ENCODE measurements around the gene ADCY2.

Gene ADCY2

DNA sequence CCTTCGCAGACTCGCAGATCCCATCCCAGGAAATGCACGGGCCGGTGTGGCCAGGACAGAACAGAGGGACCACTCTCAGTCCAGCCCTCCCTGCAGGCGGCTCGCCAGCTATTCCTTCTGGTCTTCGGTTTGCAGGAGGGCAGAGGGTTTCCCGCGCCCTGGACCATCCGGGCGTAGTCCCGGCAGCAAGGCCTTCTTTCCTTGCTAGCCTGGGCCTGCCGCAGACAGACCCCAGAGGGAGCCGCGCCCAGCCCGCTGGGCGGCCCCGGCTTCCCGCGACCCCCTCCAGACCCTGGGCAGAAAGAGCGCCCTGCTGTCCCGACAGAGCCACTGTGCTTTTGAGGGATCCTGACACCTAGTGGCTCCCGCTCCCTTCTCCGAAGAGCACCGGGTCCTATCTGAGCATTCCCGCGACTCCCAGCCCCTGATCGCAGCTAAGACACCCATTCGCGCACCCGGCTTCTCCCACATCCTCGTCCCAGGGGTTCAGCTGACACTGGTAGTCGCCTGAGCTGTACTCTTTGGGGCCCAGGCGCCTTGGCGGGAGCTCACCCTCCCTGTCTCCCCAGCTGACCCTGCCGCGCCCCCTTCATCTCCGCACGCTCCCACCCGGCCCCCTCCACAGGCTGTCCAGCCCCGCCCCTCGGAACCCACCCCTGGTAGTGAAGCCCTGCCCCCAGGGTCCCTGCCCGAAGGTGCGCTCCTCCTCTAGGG is 453.9 kb downstream of the ADCY2 start:
- no peak for DNase-seq

DNA sequence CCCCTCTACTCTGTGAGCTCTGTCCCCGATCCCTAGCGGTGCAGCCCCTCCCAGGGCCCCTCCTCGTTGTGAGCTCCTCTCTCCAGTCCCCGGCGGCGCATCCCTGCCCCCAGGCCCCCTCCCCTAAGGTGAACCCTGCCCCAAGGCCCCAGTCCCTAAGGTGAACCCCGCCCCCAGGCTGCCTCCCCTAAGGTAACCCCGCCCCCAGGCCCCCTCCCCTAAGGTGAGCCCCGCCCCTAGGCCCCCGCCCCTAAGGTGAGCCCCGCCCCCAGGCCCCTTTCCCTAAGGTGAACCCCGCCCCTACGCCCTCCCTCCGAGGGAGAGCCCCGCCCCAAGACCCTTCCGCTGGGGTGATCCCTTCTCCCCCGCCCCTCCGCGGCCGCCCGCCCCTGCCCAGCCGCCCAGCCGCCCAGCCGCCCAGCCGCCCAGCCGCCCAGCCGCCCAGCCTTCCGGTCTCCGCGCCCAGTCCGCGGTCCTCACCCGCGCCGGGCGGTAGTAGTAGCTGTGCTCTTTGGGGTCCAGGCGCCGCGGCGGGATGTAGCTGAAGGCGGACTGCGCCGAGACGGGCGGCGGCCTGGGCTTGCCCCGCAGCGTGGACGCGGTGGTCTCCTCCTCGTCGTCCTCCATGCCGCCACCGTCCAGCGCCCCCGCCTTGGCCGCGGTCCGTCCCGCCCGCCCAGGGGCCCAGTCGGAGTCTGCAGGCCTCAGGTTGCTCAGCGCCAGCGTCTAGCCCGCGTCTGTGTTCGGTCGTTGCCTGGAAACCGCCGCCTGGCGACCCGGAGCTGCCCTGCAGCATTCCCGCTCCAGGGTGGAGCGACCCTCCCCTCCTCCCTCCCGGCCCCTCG is 454.7 kb downstream of the ADCY2 start, which contains the start of gene CFAP90:
TSS of gene CFAP90 (minus strand) at position 739 of the 845 bp plus-strand sequence. CDS start at position 627, 112 bp downstream.
- DNase-seq: no peak

DNA sequence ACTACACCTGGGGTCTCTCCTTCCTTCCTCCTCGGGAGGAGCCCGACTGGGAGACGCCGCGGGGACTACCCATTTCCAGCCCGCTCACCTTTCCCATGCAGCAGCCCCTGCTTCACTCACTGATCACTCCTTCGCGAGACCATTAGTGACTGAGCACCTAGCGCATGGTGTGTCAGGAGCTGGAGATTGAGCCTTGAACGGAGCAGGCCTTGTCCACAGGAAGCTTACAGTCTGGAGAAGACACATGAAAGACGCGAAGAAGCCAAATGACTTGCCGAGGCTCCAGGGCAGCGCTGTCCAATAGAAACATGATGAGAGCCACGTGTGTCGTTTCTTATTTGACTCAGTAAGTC is 455.3 kb downstream of the ADCY2 start:
- no peak for DNase-seq

DNA sequence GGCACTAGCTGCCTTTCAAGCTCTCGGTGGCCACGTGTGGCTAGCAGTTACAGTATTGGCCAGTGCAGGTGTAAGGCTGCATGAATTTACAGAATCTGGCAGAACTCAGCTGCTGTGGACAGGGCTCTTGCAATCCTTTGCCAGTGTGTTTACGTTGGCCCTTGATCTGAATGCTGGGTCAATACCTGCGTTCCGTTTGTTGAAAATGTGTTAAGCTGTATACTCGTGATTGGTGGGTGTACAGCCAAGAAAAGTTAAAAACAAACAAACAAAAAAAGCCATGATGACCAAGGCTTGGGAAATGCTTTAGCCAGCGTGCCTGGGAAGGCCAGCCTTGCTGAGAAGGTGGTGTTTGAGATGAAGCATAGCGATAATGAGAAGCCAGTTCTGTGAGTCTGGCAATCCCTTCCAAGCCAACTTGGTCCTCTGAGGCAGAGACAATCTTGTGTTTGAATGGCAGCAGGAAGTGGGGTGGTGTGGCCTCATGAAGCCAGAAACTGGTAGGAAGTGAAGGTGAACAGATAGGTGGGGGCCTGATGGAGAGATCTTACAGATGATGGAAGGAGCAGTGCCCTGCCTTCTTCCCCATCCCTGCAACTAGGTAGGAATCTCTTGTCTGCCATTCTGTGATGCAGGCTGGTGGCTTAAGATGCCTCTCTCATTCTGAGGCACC is 455.8 kb downstream of the ADCY2 start:
- no peak for DNase-seq

DNA sequence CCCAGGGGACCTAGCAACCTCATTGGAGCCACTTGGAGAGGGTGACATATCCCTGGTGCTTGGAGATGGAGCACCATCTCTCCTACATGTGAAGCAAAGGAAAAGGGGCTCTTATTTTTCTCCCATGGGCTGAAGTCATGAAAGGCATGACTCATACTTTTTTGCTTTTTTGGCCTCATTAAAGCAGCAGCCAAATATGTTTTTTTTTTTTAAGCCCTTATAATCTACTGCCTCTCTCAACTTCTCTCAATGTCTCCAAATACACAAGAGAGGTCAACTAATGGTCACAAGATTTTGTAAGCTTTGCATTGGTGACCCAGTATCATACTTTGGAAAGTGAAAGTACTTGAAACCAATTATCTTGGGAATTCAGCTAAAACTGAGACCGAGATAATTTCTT is 456.6 kb downstream of the ADCY2 start:
- no peak for DNase-seq

DNA sequence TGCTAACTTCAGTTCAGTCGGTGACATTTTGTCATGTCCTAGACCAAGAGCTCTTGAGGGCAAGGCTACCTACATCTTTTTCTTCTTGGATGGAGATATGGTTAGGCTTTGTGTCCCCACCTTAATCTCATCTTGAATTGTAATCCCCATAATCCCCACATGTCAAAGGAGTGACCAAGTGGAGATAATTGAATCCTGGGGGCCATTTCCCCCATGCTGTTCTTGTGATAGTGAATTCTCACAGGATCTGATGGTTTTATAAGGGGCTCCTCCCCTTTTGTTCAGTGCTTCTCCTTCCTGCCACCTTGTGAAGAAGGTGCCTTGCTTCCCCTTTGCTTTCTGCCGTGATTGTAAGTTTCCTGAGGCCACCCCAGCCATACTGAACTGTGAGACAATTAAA is 457.1 kb downstream of the ADCY2 start:
- no peak for DNase-seq

DNA sequence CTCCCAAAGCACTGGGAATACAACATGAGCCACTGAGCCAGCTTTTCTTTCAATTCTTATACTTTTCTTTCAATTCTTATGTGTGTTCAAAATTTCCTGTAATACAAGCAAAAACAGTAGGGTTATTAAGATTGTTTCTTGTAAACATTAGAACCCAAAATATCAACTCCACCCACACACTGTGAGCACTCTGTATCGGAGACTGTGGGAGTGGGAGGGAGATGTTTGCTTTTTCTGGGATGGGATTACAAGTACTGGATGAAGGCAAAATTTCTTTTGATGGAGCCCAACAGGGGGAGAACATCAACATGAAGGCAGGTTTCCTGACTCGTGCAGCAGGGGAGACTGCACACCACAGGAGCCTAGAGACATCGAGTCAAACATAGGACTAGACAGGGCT is 459.7 kb downstream of the ADCY2 start:
- no peak for DNase-seq

DNA sequence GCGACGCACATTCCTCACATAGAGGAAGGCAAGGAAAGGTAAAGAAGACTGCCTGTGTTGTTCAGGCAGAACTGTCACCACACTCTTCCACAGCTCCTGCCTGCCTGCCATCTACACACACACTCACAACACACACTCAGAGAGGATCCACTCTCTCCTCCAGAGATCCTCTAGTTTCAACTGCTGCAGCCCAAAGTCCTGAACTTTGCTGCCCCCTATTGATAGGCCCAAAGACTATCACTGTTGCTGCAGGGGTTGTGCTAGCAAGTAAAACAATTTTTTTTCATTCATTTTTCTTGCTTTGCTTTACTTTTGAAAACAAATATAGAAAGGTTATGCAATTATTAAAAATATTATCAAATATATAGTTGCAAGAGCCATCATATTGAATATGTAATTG is 460.9 kb downstream of the ADCY2 start:
- DNase-seq: no peak

DNA sequence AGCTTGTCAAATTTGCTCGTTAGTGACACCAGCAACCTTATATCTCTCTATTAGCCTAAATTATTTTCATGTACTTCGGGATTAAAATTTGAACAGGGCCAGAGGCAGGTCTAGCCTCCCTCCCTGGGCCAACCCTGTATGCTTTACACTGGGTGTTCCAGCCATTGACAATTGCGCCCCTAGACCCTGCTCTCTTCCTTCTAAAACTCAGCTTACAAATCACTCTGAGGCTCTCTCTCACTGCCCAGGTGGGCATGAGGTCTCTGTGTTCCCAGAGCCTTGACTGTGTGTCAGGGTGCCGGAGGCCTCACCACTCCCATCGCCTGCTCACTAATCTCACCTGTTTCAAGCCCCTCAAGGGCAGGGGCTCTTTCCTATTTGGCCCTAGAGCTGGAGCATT is 461.4 kb downstream of the ADCY2 start:
- no peak for DNase-seq

DNA sequence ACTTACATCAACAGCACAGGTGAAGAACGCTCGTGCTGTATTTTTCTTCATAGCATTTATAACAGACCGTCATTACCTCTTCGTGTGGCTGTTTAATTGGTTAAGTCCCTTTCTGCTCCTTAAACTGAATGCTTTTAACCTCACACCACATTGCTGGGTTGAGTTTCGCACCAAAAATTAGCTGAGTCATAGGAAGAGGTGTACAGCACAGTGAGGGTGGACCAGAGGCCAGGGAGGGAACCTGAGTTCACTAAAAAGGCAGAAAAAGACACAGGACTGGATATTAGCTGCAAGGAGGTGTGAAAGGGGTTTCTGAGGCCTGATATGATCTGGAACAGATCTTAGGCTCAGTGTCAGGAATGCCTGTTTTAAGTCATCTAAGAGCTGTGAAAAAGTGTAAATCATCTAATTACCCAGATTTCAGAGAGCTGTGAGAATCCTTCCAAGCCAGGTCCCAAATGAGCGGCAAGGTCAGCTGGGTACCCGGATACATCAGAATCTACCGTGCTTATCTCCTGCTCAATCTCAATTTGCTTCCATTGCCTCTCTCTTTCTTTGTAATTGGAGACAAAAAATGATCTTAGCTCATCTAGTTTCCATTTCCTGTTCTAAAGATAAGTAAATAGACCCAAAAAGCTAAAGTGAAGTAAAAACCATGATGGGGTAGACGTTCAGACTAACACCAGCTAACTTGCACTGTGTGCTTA is 462.1 kb downstream of the ADCY2 start:
- DNase-seq: no peak

DNA sequence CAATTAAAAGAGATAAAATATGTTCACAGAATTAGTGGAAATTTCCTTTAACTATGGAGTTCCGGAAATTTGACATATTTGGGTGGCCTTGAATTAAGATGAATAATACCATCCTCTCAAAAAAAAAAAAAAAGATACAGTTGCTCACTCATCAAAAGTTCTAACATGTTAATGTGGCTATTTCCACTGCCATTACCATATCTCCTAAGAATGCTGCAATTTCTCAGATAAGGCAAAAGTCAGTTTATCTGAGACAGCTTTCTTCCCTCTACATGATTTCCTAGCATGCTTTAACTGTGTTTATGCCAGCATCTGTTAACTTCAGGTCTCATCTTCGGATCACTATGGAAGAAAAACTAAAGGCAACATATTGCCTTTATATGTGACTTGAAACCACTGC is 470.3 kb downstream of the ADCY2 start:
- no peak for DNase-seq

DNA sequence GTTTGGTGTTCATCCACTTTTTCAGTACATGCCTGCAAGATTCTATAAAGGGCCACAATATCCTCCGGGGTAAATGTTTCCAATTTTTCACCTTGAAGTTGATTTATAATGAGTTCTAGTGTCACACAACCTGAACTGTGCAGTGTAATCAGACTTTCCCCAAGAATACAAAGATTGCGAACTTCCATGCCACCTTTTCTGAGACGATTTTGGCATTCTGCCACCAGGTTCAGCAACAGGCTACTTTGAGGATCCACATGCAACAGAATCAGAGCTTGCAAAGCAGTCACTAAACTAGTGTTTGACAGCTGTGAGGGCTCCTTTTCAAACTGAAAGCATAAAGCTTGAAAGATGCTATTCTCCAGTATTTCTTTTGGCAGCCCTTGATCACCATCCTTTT is 471.3 kb downstream of the ADCY2 start:
- no peak for DNase-seq

DNA sequence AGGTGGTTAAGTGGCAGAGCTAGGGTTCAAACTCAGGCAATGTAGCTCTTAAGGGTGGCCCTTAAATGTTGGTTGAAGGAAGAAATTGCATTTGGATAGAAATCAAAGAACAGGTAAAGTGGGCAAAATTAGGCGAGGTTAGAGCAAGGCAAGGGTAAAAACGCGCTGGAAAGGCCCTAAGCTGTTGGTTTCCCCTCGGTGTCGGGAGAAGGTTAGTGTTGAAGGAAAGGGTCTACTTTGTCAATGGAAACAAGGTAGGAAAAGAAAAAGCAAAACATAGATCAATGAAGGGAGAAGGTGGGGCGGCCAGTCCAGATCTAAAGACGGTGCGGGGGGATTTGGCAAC is 472.5 kb downstream of the ADCY2 start:
- no peak for DNase-seq

DNA sequence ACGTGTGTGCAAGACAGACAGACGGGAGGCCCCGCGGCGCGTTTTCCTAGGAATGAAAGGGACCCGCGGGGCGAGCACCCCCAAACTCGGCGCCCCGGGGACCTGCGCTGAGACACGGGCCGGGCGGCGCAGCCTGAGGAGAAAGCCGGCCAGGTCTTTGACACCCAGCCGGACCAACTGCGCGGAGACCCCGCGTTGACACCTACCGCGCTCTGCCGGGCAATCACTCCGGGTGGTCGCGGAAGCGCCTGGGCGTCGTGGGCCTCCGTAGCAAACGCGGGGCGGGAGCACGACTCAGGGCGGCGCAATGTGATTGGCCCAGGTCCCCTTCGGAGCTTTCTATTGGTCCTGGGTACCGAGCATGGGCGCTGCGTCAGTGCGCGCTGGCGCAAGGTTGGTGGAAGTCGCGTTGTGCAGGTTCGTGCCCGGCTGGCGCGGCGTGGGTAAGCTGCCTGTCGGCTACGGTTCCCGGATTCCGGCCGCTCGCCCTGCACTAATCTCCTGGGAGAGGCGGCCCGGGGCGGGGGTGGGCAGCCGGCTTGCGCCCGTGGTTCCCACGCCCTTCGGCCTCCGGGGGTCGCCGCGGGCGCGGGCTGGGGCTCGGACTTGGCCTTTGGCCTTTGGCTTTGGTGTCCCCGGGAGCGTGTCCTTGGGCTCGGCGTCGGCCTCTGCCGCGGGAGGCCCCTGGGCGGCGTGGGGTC is 473.0 kb downstream of the ADCY2 start, which contains the start of the genes FASTKD3 and MTRR:
TSS of gene FASTKD3 (minus strand) at position 259 of the 701 bp plus-strand sequence. CDS start 948 bp downstream, outside the sequence.
TSS of gene MTRR (plus strand) at position 376 of the 701 bp plus-strand sequence. CDS start 1,647 bp downstream, outside the sequence.
- DNase-seq: peak; percentile 78 to 79 (median 78)

DNA sequence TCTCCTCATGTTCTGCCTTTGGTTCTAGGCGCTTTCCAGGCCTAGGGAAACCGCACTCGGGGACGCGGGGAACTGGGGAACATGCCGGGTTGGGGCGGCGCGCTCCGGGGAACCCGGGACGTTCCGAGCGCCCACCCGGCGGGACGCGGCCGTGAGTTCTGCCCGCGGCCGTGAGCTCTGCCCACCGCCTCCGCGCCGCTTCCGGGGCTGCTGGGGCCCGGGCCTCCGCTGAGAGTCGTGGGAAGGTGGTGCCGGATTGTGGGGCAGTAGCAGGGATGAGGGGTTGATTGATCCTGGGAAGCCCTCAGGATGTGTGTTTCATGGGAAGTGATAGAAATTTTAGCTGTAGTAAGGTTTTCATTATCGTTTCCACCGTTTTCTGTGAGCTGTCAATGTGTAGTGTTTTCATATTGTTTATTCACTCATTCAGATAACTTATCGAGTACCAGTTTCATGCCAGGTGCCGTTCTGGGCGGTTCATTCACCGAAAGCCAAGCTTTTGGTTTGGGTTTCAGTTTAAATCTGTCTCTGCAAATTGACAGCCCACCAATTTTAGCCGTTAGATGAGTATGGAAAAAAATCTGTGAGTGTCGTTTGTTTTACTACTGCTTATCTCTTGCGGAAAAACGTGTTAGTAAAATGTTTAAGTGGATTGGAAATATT is 473.7 kb downstream of the ADCY2 start:
- DNase-seq: peak in 1 of 4 experiments; percentile 15

DNA sequence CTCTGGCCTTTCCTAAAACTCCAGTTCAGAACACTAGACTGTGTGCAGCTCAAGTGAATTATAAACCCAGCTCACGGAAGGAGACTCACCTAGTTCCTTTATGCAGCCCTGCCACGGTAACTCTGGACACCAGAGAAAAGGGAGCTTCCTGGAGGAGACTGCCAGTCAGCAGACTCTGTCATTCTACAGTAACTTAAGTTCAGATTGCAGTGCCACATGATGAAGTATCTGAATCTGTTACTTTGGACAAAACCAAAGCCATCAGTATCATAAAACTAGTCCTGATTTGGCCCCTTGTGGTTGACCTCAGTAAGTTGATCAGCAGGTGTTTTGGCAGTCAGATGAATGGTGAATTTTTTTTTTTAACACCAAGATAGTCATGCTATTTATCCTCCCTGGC is 475.7 kb downstream of the ADCY2 start:
- no peak for DNase-seq

DNA sequence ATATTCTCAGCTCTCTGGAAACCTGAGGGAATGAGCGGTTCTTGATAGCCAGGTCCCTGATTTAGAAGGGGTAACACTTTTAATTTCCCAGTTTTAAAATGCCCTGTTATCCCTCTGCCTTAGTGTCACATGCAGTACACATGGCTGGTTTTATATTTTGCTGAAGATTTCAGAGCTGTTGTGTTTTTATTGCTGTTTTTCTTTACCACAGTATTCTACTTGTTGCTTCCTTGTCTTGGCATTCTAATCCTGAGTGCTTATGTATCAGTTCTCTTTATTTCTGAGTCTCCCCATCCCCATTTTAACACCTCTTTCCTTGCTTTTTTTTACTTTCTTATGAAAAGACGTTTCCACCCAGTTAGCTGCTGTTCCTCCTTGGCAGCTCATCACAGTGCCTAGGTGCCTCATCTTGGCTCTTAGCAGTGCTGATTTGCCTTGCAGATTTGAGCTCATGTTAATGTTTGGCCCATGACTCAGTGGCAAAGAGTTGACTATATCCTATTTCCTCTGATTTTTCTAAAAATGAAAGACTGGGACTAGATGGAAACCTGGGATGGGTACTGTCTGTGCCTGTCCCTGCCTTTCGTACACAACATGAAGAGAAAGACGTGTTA is 476.7 kb downstream of the ADCY2 start:
- DNase-seq: no peak

DNA sequence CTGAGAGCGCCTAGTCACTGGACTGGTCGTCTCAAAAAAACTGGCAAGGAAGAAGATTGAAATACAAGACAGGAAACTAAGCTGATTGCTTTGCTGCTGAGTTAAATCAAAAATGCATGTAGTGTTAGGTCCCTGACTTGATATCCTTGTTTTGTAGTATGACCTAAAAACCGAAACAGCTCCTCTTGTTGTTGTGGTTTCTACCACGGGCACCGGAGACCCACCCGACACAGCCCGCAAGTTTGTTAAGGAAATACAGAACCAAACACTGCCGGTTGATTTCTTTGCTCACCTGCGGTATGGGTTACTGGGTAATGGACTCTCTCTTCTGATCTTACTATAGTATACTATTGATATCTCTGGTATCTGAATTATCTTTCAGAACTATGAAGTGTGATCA is 477.3 kb downstream of the ADCY2 start:
- DNase-seq: no peak

DNA sequence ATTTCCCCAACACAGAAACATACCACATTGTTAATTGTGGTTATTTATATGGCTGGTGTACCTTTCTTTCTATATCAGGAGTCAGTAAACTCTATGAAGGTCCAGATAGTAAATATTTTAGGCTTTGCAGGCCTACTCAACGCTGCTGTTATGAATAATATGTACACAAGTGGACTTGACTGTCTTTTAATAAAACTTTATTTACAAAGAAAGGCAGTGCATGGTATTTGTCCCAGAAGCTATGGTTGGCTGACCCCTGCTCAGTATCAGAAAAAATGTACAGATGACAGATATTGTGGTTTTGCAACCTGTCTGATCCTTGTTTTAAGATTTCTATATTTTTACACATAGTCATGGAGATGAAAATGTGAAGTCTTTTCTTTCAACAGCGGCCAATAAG is 478.7 kb downstream of the ADCY2 start:
- no peak for DNase-seq

DNA sequence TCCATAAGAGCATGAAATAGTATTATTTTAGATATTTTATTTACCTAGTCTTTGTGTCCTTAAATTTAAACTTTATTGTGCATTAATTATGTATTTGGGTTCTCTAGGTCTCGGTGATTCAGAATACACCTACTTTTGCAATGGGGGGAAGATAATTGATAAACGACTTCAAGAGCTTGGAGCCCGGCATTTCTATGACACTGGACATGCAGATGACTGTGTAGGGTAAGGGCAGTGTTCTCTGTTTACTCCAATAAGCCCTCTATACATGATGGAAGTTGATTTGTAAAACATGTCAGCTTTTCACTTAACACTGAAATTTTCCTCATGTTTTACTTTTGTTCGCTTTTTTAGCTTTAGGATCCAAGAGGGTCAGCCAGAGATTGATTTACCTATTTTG is 479.2 kb downstream of the ADCY2 start:
- no peak for DNase-seq

DNA sequence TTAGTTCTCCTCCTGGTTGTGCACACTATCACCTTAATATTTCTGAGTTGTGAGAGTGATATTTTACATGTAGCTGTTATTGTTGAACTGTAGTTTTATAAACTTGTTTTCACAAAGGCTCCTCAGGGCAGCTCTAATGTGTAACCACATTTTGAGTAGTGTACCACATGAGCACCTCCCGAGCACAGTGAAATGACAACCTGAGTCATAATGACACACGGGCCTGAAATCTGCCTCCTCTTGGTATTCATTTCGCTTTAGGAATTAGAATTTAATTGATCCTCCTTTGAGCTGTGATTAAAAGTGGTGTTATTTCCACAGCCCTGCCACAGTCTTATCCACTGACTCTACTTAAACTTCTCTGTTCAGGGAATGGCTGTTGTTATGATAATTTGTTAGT is 480.9 kb downstream of the ADCY2 start:
- no peak for DNase-seq

All from activated CD4-positive, CD25-positive, alpha-beta regulatory T cell (primary cell).